Breast epithelium (tissue), 4 donors: ENCODE results near the gene WIPI1. TPM values are rescaled to one million over a fixed set of nuclear protein-coding genes. Genes with fewer than 3 reads are reported as not detected.

ENCODE experiments used
- DNase-seq, 2 donors: peaks; one replicate each; pipeline ENCODE4 v3.0.0-alpha.2; 2019; ENCODE audit warnings: low spot score in 2 of 2
- H3K27ac ChIP-seq, 2 donors: fragments of 200-600 bp; sonication (generic) in 1 of 2; one replicate each; pipeline ENCODE4 v1.5.1; 2016 to 2019; ENCODE audit warnings: mild to moderate bottlenecking in 1 of 2
- H3K27me3 ChIP-seq, 2 donors: fragments of 200-600 bp; sonication (generic) in 1 of 2; one replicate each; pipeline versions ENCODE4 v1.5.1 to v1.6.0; 2017 to 2019; ENCODE audit warnings: control low read depth in 1 of 2, mild to moderate bottlenecking in 1 of 2
- H3K36me3 ChIP-seq: fragments of 200-600 bp; one replicate; pipeline ENCODE4 v1.5.1; 2019
- H3K4me1 ChIP-seq, 2 donors: fragments of 200-600 bp; sonication (generic); one replicate each; pipeline ENCODE4 v1.5.1; 2016 to 2019; ENCODE audit warnings: control low read depth in 1 of 2
- H3K4me3 ChIP-seq, 3 donors: fragments of 200-600 bp; sonication (generic); 1 replicate in 2 of 3; 2 replicates in 1 of 3; pipeline ENCODE4 v1.5.1; 2016 to 2019; ENCODE audit warnings: mild to moderate bottlenecking in 3 of 3, moderate library complexity in 2 of 3
- H3K9me3 ChIP-seq, 2 donors: fragments of 200-600 bp; sonication (generic) in 1 of 2; one replicate each; pipeline ENCODE4 v1.5.1; 2016 to 2019; ENCODE audit warnings: control low read depth in 1 of 2
- CTCF ChIP-seq, 3 donors: fragments of 450-650 bp; IDR thresholded peaks; one replicate each; pipeline ENCODE4 v1.5.1; 2016 to 2017; ENCODE audit warnings: antibody characterized with exemption in 3 of 3, mild to moderate bottlenecking in 3 of 3, moderate library complexity in 3 of 3
- POLR2A ChIP-seq: fragments of 450-650 bp; IDR thresholded peaks from one replicate; pipeline ENCODE4 v1.6.1; 2016; ENCODE audit warnings: antibody characterized with exemption, mild to moderate bottlenecking, moderate library complexity
- POLR2AphosphoS5 ChIP-seq, 3 donors: sonication (generic); formaldehyde crosslinking; IDR thresholded peaks; one replicate each; pipeline ENCODE4 v1.6.1; 2017; ENCODE audit warnings: antibody characterized with exemption in 3 of 3
- intact Hi-C: fragments of 100-400 bp; cut with DNase I; formaldehyde crosslinking; loops from one replicate; pipeline ENCODE4 v1.15.1; 2023; ENCODE audit warnings: low total_unique reads
- total RNA-seq, 3 donors: library from RNA; depleted of rRNA; stranded (reverse); fragments of >200 nt; gene quantifications; one replicate each; pipeline ENCODE4 v1.1.0, GENCODE V29; 2016

The WIPI1 gene
- total RNA-seq, 3 donors from 2014 or later: 65.1 to 83.6 (median 70.9) TPM

- Histone ChIP-seq H3K27me3 (no peaks in the 10 kb centered on the region), H3K9me3 (peaks cover 9% of the 10 kb centered on the region in 2 donors), H3K4me3 (no peak overlapping the region), H3K36me3 (no peaks in the 10 kb centered on the region), H3K4me1 (no peaks in the 10 kb centered on the region), H3K27ac (peak overlapping the region in 1 of 2 donors; percentile 61)
- TF ChIP-seq POLR2AphosphoS5 (IDR thresholded peaks at IDR 0.05) (no peak), CTCF (IDR thresholded peaks at IDR 0.05) (no peak), POLR2A (no peak)
- intact Hi-C loops: no loop called here
- no peak for DNase-seq
Measured at GRCh38 chr17:68396226-68397107, 60.8 kb downstream of the WIPI1 start.

- H3K27me3 ChIP-seq: no peaks in the 10 kb centered on the region
- H3K4me3 ChIP-seq: no peak overlapping the region
- H3K4me1 ChIP-seq: no peaks in the 10 kb centered on the region
- intact Hi-C loops: no loop called here
- no peak for TF ChIP-seq POLR2A
- TF ChIP-seq CTCF (IDR thresholded peaks at IDR 0.05): no peak
- TF ChIP-seq POLR2AphosphoS5 (IDR thresholded peaks at IDR 0.05): no peak
- H3K36me3 ChIP-seq: no peaks in the 10 kb centered on the region
- peaks cover 9% of the 10 kb centered on the region in 2 donors for H3K9me3 ChIP-seq
- DNase-seq: no peak
- no peak overlapping the region for H3K27ac ChIP-seq
Measured at GRCh38 chr17:68394608-68395331, 62.5 kb downstream of the WIPI1 start.

- intact Hi-C loops: no loop called here
- Histone ChIP-seq H3K27me3 (no peaks in the 10 kb centered on the region), H3K9me3 (peaks cover 9% of the 10 kb centered on the region in 2 donors), H3K4me1 (no peaks in the 10 kb centered on the region), H3K27ac (peak overlapping the region; percentile 59 to 84), H3K36me3 (no peaks in the 10 kb centered on the region), H3K4me3 (peak overlapping the region in 1 of 3 donors; percentile 31)
- TF ChIP-seq POLR2A: no peak
- TF ChIP-seq CTCF (IDR thresholded peaks at IDR 0.05): no peak
- no peak for TF ChIP-seq POLR2AphosphoS5 (IDR thresholded peaks at IDR 0.05)
- no peak for DNase-seq
Measured at GRCh38 chr17:68391561-68392268, 65.6 kb downstream of the WIPI1 start.

DNA sequence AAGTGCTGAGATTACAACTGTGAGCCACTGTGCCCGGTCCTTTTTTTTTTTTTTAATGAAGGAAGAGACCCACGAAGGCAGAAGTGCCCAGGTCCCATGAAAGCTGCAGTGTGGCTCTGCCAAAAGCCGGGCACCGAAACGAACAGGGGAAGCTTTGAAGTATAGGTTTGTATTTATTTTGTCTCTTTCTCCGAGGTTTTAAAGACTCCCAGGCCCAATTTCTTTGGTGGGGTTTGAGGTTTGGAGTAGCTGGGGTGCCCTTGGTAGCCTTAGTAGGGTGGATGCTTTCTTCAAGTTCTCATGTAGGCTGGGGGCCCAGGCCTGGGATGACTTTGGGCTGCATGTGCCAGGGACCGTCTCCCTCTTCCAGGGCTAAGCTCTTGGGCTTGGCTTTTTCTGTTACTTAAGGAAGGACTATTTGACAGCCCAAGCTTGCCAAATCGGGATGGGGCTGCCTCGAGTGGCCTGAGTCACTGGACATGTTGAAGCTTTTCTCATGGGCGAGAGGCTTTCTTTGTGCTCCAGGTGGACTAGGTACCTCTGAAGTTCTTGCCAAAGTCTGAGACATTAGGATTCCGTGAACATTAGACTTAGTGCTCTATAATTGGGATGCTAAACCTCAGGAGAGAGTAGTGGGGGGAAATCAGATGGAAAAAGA lies 66.3 kb downstream of the WIPI1 start:
- DNase-seq: no peak
- Histone ChIP-seq H3K27ac (peak overlapping the region; percentile 59 to 84), H3K36me3 (no peaks in the 10 kb centered on the region), H3K4me1 (no peaks in the 10 kb centered on the region), H3K4me3 (peak overlapping the region in 1 of 3 donors; percentile 31), H3K27me3 (no peaks in the 10 kb centered on the region), H3K9me3 (peaks cover 9% of the 10 kb centered on the region in 2 donors)
- intact Hi-C loops: no loop called here
- TF ChIP-seq CTCF (IDR thresholded peaks at IDR 0.05) (no peak), POLR2A (no peak), POLR2AphosphoS5 (IDR thresholded peaks at IDR 0.05) (peak in 1 of 3 donors; percentile 57)
